GM18505 (cell line): ENCODE results near the gene ZNF440.
"Not testable (repeated sequence)": the region's sequence is repeated elsewhere in the genome, so short reads cannot be mapped to it uniquely, and the experiment has no call there.

Experiments
- ATAC-seq: cut with Tn5 transposase; IDR thresholded peaks from one replicate; pipeline ENCODE4 v1.9.1; 2021; ENCODE audit not compliant: unreplicated experiment
- POLR2A ChIP-seq: IDR thresholded peaks from 4 replicates; pipeline ENCODE4 v1.6.1; 2011; ENCODE audit warnings: borderline replicate concordance; ENCODE audit not compliant: insufficient read depth, insufficient read length; ENCODE audit errors: extremely low read depth

Gene ZNF440

GRCh38 chr19:11798391-11799330 lies 15.4 kb upstream of the ZNF440 start, which contains the start of gene ZNF491:
ZNF491 (plus strand) TSS chr19:11798523; CDS start chr19:11805954, 7,431 bp downstream.
- ATAC-seq, result peak; percentile 91

GRCh38 chr19:11806354-11807098 lies 7.5 kb upstream of the ZNF440 start:
- ATAC-seq, result no peak
- no peak for TF ChIP-seq POLR2A

More at GRCh38 chr19:11798391-11799330, 15.4 kb upstream of the ZNF440 start, which contains the start of gene ZNF491:
- TF ChIP-seq POLR2A, result peak; percentile 67

GRCh38 chr19:11807099-11807380 lies 7.0 kb upstream of the ZNF440 start:
- no peak for TF ChIP-seq POLR2A

GRCh38 chr19:11813703-11814028 lies 407 bp upstream of the ZNF440 start:
- ATAC-seq, result no peak
- no peak for TF ChIP-seq POLR2A

More at GRCh38 chr19:11807099-11807380, 7.0 kb upstream of the ZNF440 start:
- ATAC-seq, result no peak

- ATAC-seq, result no peak
- TF ChIP-seq POLR2A, result no peak
Measured at GRCh38 chr19:11814700-11815035, 595 bp downstream of the ZNF440 start.

GRCh38 chr19:11821474-11822109 lies 7.5 kb downstream of the ZNF440 start:
- ATAC-seq, result no peak
- no peak for TF ChIP-seq POLR2A

GRCh38 chr19:11828957-11829876 lies 15.1 kb downstream of the ZNF440 start:
- not testable (repeated sequence) for ATAC-seq

GRCh38 chr19:11832253-11832912 lies 18.3 kb downstream of the ZNF440 start:
- ATAC-seq, result no peak
- TF ChIP-seq POLR2A, result no peak

- no peak for ATAC-seq
- no peak for TF ChIP-seq POLR2A
Measured at GRCh38 chr19:11833541-11833940, 19.5 kb downstream of the ZNF440 start.

- ATAC-seq, result not testable (repeated sequence)
Measured at GRCh38 chr19:11835626-11836066, 21.6 kb downstream of the ZNF440 start.

GRCh38 chr19:11843722-11844121 lies 29.6 kb downstream of the ZNF440 start:
- no peak for TF ChIP-seq POLR2A
- ATAC-seq, result no peak

GRCh38 chr19:11847615-11848014 lies 33.5 kb downstream of the ZNF440 start:
- not testable (repeated sequence) for ATAC-seq
